Left renal cortex interstitium (tissue), 4 donors: Measurements from ENCODE around the gene BIRC3. TPM values are rescaled to one million over a fixed set of nuclear protein-coding genes. Genes with fewer than 3 reads are reported as not detected.
"Not testable (repeated sequence)": the region's sequence is repeated elsewhere in the genome, so short reads cannot be mapped to it uniquely, and the experiment has no call there.

Experiments
- DNase-seq, 4 donors: peaks; one replicate each; pipeline ENCODE4 v3.0.0-alpha.2; 2013; ENCODE audit warnings: low read depth in 4 of 4, low spot score in 2 of 4, missing footprints in 1 of 4
- polyA plus RNA-seq, 4 donors: library from polyadenylated mRNA; unstranded; fragments of 120-200 nt; gene quantifications; one replicate each; pipeline ENCODE4 v1.2.1, GENCODE V29; 2013; ENCODE audit not compliant: insufficient read length in 4 of 4

Gene BIRC3
- polyA plus RNA-seq, 4 donors = 0.78 to 1.8 (median 1.5) TPM

DNA sequence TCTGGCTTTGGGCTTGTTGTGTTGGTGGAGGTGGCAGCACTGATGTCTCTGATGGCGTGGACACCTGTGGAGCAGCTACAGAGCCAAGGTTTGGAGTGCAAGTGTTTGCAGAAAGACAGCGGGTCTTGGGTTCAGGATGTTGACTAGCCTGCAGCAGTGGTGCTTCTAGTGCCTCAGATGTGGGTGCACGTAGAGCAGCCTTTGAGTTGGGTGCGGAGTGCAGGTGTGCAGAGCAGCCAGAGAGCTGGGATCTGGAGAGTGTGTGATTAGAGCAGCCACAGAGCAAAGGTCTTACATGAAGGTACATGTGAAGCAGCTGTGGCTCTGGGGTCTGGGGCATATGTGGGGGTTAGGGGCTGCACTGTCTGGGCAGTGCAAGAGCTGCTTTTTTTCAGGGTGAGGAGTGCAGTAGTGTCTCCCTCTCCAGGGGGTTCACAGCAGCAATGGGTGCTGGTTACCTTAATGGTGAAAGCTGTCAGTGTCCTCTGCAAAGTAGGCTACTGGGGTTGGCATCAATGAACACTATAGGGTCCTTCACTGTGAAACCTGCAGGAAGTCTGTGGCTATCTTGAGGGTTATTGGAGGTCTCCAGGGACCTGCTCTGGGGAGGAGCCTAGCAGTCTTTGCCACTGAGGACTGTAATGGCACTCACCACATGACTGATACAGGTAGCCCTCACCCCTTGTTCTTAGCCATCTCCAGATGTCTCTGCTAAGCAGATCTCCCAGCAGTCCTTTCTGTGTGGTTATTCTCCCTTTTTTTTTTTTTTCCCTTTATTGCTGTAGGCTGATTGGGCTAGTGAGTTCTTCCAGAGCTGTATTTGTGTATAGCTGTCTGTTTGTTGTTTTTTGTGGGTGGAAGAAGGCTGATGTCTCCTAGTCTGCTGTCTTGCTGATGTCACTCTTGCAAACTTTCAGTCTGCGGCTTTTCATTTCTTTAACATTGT, 44.1 kb downstream of the BIRC3 start:
- DNase-seq = no peak

- no peak for DNase-seq
These were observed 47.7 kb downstream of the BIRC3 start for GRCh38 chr11:102364991-102365390.

- no peak for DNase-seq
These were observed 50.1 kb downstream of the BIRC3 start for GRCh38 chr11:102367364-102367763.

DNA sequence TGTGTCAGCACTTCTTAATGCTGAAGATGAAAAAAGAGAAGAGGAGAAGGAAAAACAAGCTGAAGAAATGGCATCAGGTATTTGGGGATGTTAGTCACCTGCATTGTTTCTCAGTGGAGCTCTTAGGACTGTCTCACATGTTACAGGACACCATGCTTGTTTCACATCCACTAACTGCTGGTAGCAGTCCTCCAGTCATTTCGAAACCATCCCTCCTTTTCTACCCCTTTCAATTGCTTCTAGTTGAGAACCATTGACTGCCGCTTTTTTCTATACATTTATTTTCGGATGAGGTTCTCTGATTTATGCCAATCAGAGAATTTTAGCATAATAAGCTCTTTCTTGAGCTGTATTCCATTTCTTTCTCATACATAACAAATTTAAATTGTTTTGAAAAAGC, 51.2 kb downstream of the BIRC3 start:
- DNase-seq = no peak

DNA sequence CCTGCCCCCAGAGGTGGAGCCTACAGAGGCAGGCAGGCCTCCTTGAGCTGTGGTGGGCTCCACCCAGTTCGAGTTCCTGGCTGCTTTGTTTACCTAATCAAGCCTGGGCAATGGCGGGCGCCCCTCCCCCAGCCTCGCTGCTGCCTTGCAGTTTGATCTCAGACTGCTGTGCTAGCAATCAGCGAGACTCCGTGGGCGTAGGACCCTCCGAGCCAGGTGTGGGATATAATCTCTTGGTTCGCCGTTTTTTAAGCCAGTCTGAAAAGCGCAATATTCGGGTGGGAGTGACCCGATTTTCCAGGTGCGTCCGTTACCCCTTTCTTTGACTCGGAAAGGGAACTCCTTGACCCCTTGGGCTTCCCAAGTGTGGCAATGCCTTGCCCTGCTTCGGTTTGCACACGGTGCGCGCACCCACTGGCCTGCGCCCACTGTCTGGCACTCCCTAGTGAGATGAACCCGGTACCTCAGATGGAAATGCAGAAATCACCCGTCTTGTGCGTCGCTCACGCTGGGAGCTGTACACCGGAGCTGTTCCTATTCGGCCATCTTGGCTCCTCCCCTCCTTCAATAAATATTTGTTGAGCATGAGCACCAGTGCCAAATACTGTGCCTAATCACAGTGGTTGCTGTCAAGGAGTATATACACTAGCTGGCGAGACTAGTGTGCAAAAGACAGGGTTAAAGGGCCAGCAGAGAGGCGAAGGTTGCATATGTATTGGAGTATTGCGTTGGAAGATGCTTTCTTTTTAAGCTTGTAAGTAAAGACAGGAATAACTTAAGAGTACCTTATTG, 57.5 kb downstream of the BIRC3 start:
- not testable (repeated sequence) for DNase-seq

DNA sequence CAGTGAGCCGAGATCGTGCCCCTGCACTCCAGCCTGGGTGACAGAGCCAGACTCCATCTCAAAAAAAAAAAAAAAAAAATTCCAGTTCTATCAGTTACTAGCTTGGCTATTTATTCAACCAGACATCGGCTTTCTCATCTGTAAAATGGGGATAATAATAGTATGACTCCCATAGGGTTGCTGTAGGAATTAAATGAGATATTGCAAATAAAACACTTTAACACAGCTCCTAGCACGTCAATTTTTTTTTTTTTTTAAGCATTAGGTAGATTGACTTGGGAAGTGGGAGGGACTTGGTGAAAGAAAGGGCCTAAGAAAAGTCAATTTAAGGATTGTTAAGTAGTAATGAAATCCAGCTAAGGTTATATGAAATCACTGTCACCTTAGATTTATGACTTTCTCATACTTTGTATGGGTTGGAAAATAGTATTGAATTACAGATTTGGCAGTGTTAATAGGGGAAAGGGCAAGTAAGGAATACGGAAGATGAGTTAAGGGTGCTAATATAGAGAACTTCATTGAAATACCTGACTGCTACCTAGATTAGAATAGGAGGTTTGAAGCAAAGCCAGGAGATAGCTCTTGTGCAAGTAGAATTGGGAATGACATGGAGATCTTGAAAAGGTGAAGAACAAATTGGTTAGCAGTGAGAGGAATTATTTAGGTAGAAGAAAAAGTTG, 58.6 kb downstream of the BIRC3 start:
- no peak for DNase-seq

DNA sequence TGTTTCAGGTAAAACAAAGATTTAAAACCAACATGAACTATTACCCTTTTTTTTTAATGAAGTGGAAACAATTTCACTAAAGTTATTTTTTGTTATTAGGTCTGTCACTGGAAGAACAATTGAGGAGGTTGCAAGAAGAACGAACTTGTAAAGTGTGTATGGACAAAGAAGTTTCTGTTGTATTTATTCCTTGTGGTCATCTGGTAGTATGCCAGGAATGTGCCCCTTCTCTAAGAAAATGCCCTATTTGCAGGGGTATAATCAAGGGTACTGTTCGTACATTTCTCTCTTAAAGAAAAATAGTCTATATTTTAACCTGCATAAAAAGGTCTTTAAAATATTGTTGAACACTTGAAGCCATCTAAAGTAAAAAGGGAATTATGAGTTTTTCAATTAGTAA, 60.6 kb downstream of the BIRC3 start:
- no peak for DNase-seq

GRCh38 chr11:102378818-102379217, 61.5 kb downstream of the BIRC3 start:
- DNase-seq = no peak

DNA sequence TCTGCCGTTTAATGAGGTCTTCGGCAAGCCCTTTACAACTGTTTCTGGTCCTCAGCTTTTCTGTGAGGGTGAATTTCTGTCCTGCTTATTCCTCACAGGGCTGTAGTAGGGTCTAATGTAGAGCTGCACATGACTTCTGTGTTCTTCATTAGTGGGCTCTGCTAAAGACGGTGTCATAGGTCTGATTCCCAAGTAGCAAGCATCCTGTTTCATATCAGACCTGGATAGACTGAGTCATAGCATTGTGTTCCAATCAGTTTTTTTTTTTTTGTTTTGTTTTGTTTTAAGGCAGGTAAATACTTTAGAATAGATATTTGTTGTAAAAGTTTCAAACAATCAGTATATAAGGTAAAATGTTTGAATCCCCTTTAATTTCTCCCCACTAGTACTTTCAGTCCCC, 65.1 kb downstream of the BIRC3 start:
- no peak for DNase-seq

GRCh38 chr11:102383839-102384238, 66.6 kb downstream of the BIRC3 start:
- DNase-seq = no peak

GRCh38 chr11:102384419-102385079, 67.3 kb downstream of the BIRC3 start:
- no peak for DNase-seq

DNA sequence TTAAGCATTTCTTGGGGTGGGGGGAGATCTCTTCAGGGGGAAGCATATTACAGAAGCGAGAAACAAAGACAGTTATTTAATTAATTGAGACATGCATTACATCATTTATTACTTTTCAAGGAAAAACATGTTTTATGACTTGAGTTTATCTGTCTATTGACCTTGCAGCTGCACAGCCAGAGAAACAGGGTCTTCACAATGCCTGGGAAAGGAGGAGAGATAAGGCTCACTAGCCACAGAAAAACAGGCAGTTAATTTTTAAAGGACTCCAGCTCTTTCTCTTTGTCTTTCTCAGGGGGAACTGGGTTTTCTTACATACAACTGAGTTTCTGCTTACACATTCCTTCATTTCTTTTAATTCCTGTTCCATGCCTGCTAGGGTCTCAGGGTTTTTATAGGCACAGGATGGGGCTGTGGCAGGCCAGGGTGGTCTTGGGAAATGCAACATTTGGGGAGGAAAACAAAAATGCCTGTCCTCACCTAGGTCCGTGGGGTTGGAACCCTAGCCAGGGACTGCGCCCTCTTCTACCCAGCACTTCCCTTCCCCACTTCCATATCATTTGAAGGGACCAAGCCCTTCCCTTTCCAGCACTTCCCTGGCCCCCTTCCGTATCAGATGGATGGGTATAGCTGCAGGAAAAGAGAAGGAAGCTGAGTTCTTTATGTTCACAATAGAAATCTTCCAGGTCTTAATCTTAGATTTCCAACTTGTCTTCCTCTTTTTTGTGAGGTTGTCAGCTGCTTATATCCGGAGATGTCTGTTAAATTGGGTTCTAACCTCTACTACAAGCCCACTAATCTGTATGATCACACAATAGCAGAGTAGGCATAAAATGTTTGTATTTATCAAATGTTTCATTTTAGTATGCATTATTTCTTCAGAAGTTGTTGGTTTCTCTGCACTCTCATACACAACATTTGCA, 68.1 kb downstream of the BIRC3 start:
- DNase-seq = no peak

DNA sequence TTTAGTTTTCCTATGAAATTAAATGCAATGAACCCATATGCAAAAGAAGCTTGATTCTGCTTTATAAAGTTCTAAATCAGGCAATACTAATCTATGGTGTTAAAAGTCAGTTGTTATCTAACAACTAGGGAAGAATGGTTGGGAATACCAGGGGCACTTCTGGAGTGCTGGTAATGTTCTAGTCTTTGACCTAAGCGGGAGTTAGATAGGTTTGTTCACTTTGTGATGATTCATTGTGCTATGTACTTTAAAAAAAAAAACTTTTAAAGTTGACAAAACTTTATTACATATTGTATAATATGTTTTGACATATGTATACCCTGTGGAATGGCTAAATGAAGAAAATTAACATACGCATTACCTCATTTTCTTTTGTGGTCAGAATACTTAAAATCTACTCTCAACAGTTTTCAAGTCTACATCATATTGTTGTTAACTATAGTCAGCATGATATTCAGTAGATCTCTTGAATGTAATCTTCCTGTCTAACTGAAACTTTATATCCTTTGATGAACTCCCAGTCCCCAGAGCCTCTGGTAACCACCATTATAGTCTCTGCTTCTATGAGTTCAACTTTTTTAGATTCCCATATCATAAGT, 69.0 kb downstream of the BIRC3 start:
- no peak for DNase-seq

DNA sequence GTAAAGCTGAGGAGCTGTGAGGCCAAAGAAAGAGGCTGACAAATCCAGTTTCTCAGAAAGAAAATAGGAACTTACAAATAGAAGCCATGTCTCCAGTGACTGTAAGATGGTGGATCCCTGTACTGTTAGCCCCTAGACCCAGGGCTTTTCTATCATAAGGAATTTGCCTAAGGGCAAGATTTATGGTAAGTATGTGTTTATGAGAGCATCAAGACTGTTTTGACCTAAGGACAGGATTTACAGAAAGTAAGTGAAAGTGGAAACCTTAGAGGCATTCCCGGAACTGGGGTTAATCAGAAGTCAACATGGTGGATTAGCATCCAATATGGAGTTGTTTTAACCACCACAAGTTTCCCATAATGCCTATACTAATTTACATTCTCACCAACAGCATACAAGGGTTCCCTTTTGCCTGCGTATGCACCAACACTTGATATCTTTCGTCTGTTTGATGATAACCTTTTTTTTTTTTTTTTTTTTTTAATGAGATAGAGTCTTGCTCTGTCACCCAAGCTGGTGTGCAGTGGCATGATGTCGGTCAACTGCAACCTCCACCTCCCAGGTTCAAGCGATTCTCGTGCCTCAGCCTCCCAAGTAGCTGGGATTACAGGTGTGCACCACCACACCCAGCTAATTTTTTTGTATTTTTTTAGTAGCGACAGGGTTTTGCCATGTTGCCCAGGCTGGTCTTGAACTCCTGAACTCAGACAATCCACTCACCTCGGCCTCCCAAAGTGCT, 69.9 kb downstream of the BIRC3 start:
- DNase-seq = no peak
